Ovary (tissue), 3 donors: ENCODE results near the gene C6orf62.
"Not testable (repeated sequence)": the region's sequence is repeated elsewhere in the genome, so short reads cannot be mapped to it uniquely, and the experiment has no call there.

Source experiments
- CTCF ChIP-seq, 3 donors: fragments of 450-650 bp in 2 of 3; fragments of 200-600 bp in 1 of 3; IDR thresholded peaks; one replicate each; pipeline versions ENCODE4 v1.5.1 to v1.8.0; 2016 to 2022; ENCODE audit warnings: antibody characterized with exemption in 3 of 3, mild to moderate bottlenecking in 1 of 3
- POLR2A ChIP-seq: fragments of 450-650 bp; IDR thresholded peaks from one replicate; pipeline ENCODE4 v1.6.1; 2017; ENCODE audit warnings: antibody characterized with exemption, mild to moderate bottlenecking, moderate library complexity
- donor health status: DM: no; HTN: no; CAD: no.

- not testable (repeated sequence) for TF ChIP-seq CTCF (IDR thresholded peaks at IDR 0.05); POLR2A
Observed at GRCh38 chr6:24671077-24671476, 47.9 kb downstream of the C6orf62 start.
